OCI-LY1 (cell line): Measurements from ENCODE around the gene SOX30.

Experiments
- H2AFZ ChIP-seq: fragments of 200-600 bp; sonication (generic), shearing (Covaris generic); 2 replicates; pipeline ENCODE4 v1.6.0; 2014; ENCODE audit warnings: antibody characterized with exemption, mild to moderate bottlenecking, low read length
- H3F3A ChIP-seq: fragments of 200-600 bp; sonication (generic), shearing (Covaris generic); 2 replicates; pipeline ENCODE4 v1.6.0; 2014; ENCODE audit warnings: mild to moderate bottlenecking, antibody characterized with exemption, low read length, moderate library complexity; ENCODE audit not compliant: insufficient read depth
- H3K27ac ChIP-seq: fragments of 200-600 bp; sonication (generic); 2 replicates; pipeline ENCODE4 v1.5.1; 2014; ENCODE audit warnings: low read length, mixed run types, mild to moderate bottlenecking, low read depth; ENCODE audit not compliant: poor library complexity, severe bottlenecking
- H3K27me3 ChIP-seq: fragments of 200-600 bp; sonication (generic); 2 replicates; pipeline ENCODE4 v1.6.0; 2014; ENCODE audit warnings: antibody characterized with exemption, mild to moderate bottlenecking, low read length, moderate library complexity; ENCODE audit not compliant: insufficient read depth
- H3K36me3 ChIP-seq: fragments of 200-600 bp; sonication (generic); 2 replicates; pipeline ENCODE4 v1.6.1; 2014; ENCODE audit warnings: mild to moderate bottlenecking, antibody characterized with exemption, low read length, moderate library complexity, mixed read lengths; ENCODE audit not compliant: insufficient read depth
- H3K4me1 ChIP-seq: fragments of 200-600 bp; sonication (generic); 2 replicates; pipeline ENCODE4 v1.5.1; 2014; ENCODE audit warnings: mild to moderate bottlenecking, low read length, moderate library complexity; ENCODE audit not compliant: insufficient read depth, severe bottlenecking
- H3K4me2 ChIP-seq: fragments of 200-600 bp; sonication (generic), shearing (Covaris generic); 2 replicates; pipeline ENCODE4 v1.6.1; 2014; ENCODE audit warnings: low read length
- H3K4me3 ChIP-seq: fragments of 200-600 bp; sonication (generic); 2 replicates; pipeline ENCODE4 v1.5.1; 2014; ENCODE audit warnings: low read length, low read depth, mild to moderate bottlenecking, mixed read lengths; ENCODE audit not compliant: poor library complexity, severe bottlenecking
- H3K79me2 ChIP-seq: fragments of 200-600 bp; shearing (Covaris generic); 2 replicates; pipeline ENCODE4 v1.6.1; 2016; ENCODE audit warnings: mixed run types, low read length, mixed read lengths; ENCODE audit not compliant: insufficient read depth
- H3K9ac ChIP-seq: fragments of 200-600 bp; sonication (generic), shearing (Covaris generic); 2 replicates; pipeline ENCODE4 v1.6.1; 2014; ENCODE audit warnings: mild to moderate bottlenecking, low read length, mixed read lengths
- H3K9me2 ChIP-seq: fragments of 200-600 bp; sonication (generic), shearing (Covaris generic); 2 replicates; pipeline ENCODE4 v1.6.1; 2014; ENCODE audit warnings: low read depth, mild to moderate bottlenecking, low read length, mixed read lengths
- H3K9me3 ChIP-seq: fragments of 200-600 bp; shearing (Covaris generic); 2 replicates; pipeline ENCODE4 v1.6.1; 2014; ENCODE audit warnings: low read length, mixed read lengths
- H4K20me1 ChIP-seq: fragments of 200-600 bp; sonication (generic), shearing (Covaris generic); 2 replicates; pipeline ENCODE4 v1.6.0; 2016; ENCODE audit warnings: mild to moderate bottlenecking, low read length; ENCODE audit not compliant: insufficient read depth
- EZH2 ChIP-seq: fragments of 200-600 bp; sonication (generic), shearing (Covaris generic); IDR thresholded peaks from 2 replicates; pipeline ENCODE4 v1.8.0; 2017; ENCODE audit warnings: borderline replicate concordance, mixed run types, mild to moderate bottlenecking, antibody characterized with exemption, low read length, moderate library complexity, mixed read lengths
- TF ChIP-seq, protein P1 (sequence below): fragments of 200-600 bp; sonication (generic), shearing (Covaris generic); IDR thresholded peaks from 2 replicates; pipeline ENCODE4 v1.5.1; 2017; ENCODE audit warnings: mild to moderate bottlenecking, antibody characterized with exemption, low read length, moderate library complexity, mixed read lengths

The SOX30 gene

DNA sequence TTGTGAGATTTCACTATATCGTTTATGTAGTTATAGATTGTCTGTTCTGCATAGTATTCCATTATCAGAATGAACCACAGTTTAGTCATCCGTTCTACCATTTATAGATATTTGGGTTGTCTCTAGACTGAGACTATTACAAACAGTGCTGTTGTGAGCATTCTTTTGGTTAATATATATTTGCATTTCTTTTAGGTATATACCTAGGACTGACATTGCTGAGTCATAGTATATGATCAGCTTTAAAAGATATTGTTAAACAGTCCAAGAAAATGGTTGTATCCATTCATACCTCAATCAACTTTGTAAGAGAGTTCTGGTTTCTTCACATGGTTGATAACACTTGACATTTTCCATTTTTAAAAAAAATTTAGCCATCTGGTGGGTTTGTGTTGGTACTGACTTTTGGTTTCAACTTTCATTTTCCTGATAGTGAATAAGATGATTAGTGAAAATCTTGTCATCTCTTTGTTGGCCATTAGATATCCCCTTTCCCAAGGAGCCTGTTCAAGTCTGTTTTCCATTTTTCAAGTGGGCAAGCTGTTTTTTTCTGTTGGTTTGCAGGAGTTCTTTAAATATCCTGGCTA lies 53.8 kb downstream of the SOX30 start:
- Histone ChIP-seq H3K4me2 (no peak overlapping the region), H3K9me3 (no peaks in the 10 kb centered on the region), H3F3A (no peaks in the 10 kb centered on the region), H3K4me1 (peaks cover 57% of the 10 kb centered on the region), H3K27ac (peak overlapping the region; percentile 17), H3K9ac (no peak overlapping the region), H3K36me3 (no peaks in the 10 kb centered on the region), H3K9me2 (no peaks in the 10 kb centered on the region), H4K20me1 (no peaks in the 10 kb centered on the region), H2AFZ (no peak overlapping the region), H3K27me3 (no peaks in the 10 kb centered on the region), H3K4me3 (no peak overlapping the region), H3K79me2 (no peaks in the 10 kb centered on the region)
- no peak for TF ChIP-seq EZH2
- TF ChIP-seq, protein P1, sequence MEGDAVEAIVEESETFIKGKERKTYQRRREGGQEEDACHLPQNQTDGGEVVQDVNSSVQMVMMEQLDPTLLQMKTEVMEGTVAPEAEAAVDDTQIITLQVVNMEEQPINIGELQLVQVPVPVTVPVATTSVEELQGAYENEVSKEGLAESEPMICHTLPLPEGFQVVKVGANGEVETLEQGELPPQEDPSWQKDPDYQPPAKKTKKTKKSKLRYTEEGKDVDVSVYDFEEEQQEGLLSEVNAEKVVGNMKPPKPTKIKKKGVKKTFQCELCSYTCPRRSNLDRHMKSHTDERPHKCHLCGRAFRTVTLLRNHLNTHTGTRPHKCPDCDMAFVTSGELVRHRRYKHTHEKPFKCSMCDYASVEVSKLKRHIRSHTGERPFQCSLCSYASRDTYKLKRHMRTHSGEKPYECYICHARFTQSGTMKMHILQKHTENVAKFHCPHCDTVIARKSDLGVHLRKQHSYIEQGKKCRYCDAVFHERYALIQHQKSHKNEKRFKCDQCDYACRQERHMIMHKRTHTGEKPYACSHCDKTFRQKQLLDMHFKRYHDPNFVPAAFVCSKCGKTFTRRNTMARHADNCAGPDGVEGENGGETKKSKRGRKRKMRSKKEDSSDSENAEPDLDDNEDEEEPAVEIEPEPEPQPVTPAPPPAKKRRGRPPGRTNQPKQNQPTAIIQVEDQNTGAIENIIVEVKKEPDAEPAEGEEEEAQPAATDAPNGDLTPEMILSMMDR, result no peak

DNA sequence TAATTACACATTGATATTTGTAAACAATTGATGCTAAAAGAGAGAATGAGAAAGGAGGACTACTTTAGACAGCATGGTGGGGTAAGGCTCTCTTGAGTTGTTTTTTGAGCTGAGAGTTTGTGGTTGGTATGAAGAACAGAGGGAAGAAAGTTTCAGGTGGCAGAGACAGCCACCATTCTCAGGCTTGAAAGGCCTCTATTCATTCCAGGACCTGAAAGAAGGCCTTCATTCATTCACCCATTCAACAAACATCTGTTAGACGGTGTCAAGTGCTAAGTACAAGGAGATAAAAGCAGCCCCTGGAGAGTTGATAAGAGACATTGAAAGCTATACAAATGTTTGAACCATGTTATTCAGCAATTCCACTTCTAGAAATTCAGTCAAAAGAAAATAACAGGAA lies 55.0 kb downstream of the SOX30 start:
- Histone ChIP-seq H3K9me3 (no peaks in the 10 kb centered on the region), H3K4me2 (no peak overlapping the region), H3K4me3 (no peak overlapping the region), H3F3A (no peaks in the 10 kb centered on the region), H3K27ac (peak overlapping the region; percentile 74), H3K27me3 (no peaks in the 10 kb centered on the region), H3K36me3 (no peaks in the 10 kb centered on the region), H3K79me2 (no peaks in the 10 kb centered on the region), H3K4me1 (peaks cover 59% of the 10 kb centered on the region), H4K20me1 (no peaks in the 10 kb centered on the region), H2AFZ (no peak overlapping the region), H3K9me2 (no peaks in the 10 kb centered on the region), H3K9ac (no peak overlapping the region)
- TF ChIP-seq EZH2, result no peak
- TF ChIP-seq, protein P1, result no peak

DNA sequence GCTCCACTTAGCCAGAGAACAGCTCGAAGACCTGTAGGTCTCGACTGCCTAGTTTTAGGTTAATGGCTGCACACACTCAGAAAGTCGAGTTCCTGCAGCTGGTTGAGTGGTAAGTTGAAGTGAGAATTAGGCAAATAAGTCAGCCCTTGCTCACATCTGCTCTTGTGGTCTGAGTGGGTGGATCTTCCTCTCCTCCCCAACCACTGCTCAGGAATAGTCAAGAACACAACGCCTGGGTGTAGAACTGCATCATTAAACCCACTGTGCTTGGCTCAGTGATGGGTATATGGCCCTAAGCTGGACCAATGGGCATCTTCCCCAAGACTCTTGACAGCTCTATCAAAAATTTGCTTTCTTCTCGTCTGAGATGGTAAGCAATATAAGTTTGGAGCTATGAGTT lies 55.8 kb downstream of the SOX30 start:
- Histone ChIP-seq H3K9me2 (no peaks in the 10 kb centered on the region), H3K27ac (peak overlapping the region; percentile 74), H3K36me3 (no peaks in the 10 kb centered on the region), H3K4me3 (no peak overlapping the region), H3K79me2 (no peaks in the 10 kb centered on the region), H3K27me3 (no peaks in the 10 kb centered on the region), H3K9ac (no peak overlapping the region), H3F3A (no peaks in the 10 kb centered on the region), H3K4me2 (no peak overlapping the region), H3K4me1 (peaks cover 60% of the 10 kb centered on the region), H2AFZ (no peak overlapping the region), H3K9me3 (0 out of 2 replicates have a peak, but pooled peaks cover 2% of the 10 kb centered on the region), H4K20me1 (no peaks in the 10 kb centered on the region)
- TF ChIP-seq EZH2, result no peak
